ENCODE results near the gene ZNF292.

The ZNF292 gene

DNA sequence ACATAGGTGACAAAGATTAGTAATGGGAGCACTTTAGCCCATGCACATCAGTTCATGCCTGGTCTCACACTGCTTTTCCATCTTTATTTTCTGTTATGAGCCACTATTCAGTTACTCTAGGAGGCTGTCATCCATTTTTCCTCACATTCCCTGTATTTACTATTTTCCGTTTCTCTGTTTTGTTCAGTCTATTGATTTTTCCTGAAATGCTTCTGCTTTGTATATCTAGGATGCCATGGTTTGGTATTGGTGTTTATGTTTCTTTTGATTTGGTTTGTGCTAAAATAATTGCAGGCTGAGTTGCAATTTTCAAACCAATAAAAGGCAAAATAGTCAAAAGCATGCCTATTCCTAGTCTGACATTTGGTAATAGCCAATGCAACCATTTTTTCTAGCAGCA, 28.9 kb upstream of the ZNF292 start:
- no CpG with 5 or more reads among the region's 1 CpG for WGBS (ENCODE audit: extremely low coverage, insufficient coverage, insufficient read length)
- no peak for DNase-seq
- H3K79me1 ChIP-seq (ENCODE audit: low read length): no peaks in the 10 kb centered on the region
- no peak overlapping the region for H3K18ac ChIP-seq (ENCODE audit: low read length)
- no peak overlapping the region for H4K12ac ChIP-seq (ENCODE audit: low read depth, low read length)
- no peak overlapping the region for H3K4me2 ChIP-seq (ENCODE audit: low read length)
- H4K8ac ChIP-seq (ENCODE audit: low read depth, low read length): no peak overlapping the region
- H3K36me3 ChIP-seq (ENCODE audit: control insufficient read depth in 1 of 2, insufficient read depth in 2 of 2, low read length in 2 of 2): no peaks in the 10 kb centered on the region
- H3K4me1 ChIP-seq (ENCODE audit: control insufficient read depth in 1 of 2, insufficient read depth in 2 of 2, low read length in 2 of 2): no peaks in the 10 kb centered on the region
- H2AK5ac ChIP-seq (ENCODE audit: low read length): no peak overlapping the region
- H3K9ac ChIP-seq (ENCODE audit: low read length): no peak overlapping the region
- no peak overlapping the region for H3K27ac ChIP-seq (ENCODE audit: low read depth, low read length)
- no peak overlapping the region for H2AFZ ChIP-seq (ENCODE audit: insufficient read depth, low read length, poor library complexity)
- no peak overlapping the region for H3K23ac ChIP-seq (ENCODE audit: low read length)
- H2BK12ac ChIP-seq (ENCODE audit: low read length): no peak overlapping the region
- H3K4me3 ChIP-seq (ENCODE audit: low read depth, low read length): no peak overlapping the region
- no peak overlapping the region for H2BK5ac ChIP-seq (ENCODE audit: low read depth, low read length, poor library complexity)
- H3K27me3 ChIP-seq (ENCODE audit: insufficient read depth, low read length): no peaks in the 10 kb centered on the region
- H3K14ac ChIP-seq (ENCODE audit: low read length): no peak overlapping the region
- no peaks in the 10 kb centered on the region for H3K79me2 ChIP-seq (ENCODE audit: control insufficient read depth, insufficient read depth, low read length, poor library complexity)
- no peak overlapping the region for H2BK120ac ChIP-seq (ENCODE audit: insufficient read depth, low read length, poor library complexity)
- no peak overlapping the region for H3K4ac ChIP-seq (ENCODE audit: low read depth, low read length)
- no peak overlapping the region for H4K91ac ChIP-seq (ENCODE audit: low read depth, low read length)
- H3K9me3 ChIP-seq (ENCODE audit: insufficient read depth, low read depth, low read length): peaks cover 3% of the 10 kb centered on the region

DNA sequence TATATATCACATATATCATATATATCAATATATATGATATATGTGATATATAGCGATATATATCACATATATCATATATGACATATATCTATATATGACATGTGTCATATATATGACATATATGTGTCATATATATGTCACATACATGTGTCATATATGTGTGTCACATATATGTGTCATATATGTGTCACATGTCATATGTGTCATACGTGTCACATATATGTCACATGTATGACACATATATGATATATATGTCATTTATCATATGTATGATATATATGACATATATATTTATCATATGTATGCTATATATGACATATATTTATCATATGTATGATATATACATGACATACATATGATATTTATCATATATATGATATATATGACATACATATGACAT, 27.6 kb upstream of the ZNF292 start:
- no peak overlapping the region for H3K14ac ChIP-seq (ENCODE audit: low read length)

DNA sequence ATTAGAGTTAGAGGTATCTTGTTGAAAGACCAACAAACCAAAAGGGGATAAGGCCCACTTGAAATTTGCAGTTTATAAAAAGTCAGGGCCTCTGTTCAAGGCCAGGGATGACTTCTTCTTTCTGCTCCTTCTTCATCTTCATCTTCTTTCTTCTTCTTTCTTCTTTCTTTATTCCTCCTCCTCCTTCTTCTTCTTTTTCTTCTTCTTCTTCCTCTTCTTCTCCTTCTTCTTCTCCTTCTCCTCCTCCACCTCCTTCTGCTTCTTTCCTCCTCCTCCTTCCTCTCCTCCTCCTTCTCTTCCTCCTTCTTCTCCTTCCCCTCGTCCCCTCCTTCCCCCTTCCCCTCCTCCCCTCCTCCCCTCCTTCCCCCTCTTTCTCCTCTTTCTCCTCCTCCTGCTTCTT, 18.4 kb upstream of the ZNF292 start:
- H2BK120ac ChIP-seq (ENCODE audit: insufficient read depth, low read length, poor library complexity): no peak overlapping the region
- H3K79me2 ChIP-seq (ENCODE audit: control insufficient read depth, insufficient read depth, low read length, poor library complexity): no peaks in the 10 kb centered on the region
- H4K91ac ChIP-seq (ENCODE audit: low read depth, low read length): no peak overlapping the region
- no peak for DNase-seq
- H3K27me3 ChIP-seq (ENCODE audit: insufficient read depth, low read length): no peaks in the 10 kb centered on the region
- H4K12ac ChIP-seq (ENCODE audit: low read depth, low read length): no peak overlapping the region
- no peak overlapping the region for H3K23ac ChIP-seq (ENCODE audit: low read length)
- H2BK5ac ChIP-seq (ENCODE audit: low read depth, low read length, poor library complexity): no peak overlapping the region
- WGBS (ENCODE audit: extremely low coverage, insufficient coverage, insufficient read length): no CpG with 5 or more reads among the region's 1 CpG
- no peaks in the 10 kb centered on the region for H3K79me1 ChIP-seq (ENCODE audit: low read length)
- H3K18ac ChIP-seq (ENCODE audit: low read length): no peak overlapping the region
- H4K8ac ChIP-seq (ENCODE audit: low read depth, low read length): no peak overlapping the region
- no peak overlapping the region for H3K14ac ChIP-seq (ENCODE audit: low read length)
- no peak overlapping the region for H3K27ac ChIP-seq (ENCODE audit: low read depth, low read length)
- no peak overlapping the region for H3K9ac ChIP-seq (ENCODE audit: low read length)
- H3K36me3 ChIP-seq (ENCODE audit: control insufficient read depth in 1 of 2, insufficient read depth in 2 of 2, low read length in 2 of 2): no peaks in the 10 kb centered on the region
- no peak overlapping the region for H3K4me3 ChIP-seq (ENCODE audit: low read depth, low read length)
- no peak overlapping the region for H3K4ac ChIP-seq (ENCODE audit: low read depth, low read length)
- H3K4me2 ChIP-seq (ENCODE audit: low read length): no peak overlapping the region
- H3K4me1 ChIP-seq (ENCODE audit: control insufficient read depth in 1 of 2, insufficient read depth in 2 of 2, low read length in 2 of 2): no peaks in the 10 kb centered on the region
- H3K9me3 ChIP-seq (ENCODE audit: insufficient read depth, low read depth, low read length): peaks cover 8% of the 10 kb centered on the region
- H2AK5ac ChIP-seq (ENCODE audit: low read length): no peak overlapping the region
- no peak overlapping the region for H2AFZ ChIP-seq (ENCODE audit: insufficient read depth, low read length, poor library complexity)
- H2BK12ac ChIP-seq (ENCODE audit: low read length): no peak overlapping the region

More for the DNA sequence above, 27.6 kb upstream of the ZNF292 start:
- H2AFZ ChIP-seq (ENCODE audit: insufficient read depth, low read length, poor library complexity): no peak overlapping the region
- no peak for DNase-seq
- H3K4me1 ChIP-seq (ENCODE audit: control insufficient read depth in 1 of 2, insufficient read depth in 2 of 2, low read length in 2 of 2): no peaks in the 10 kb centered on the region
- no peaks in the 10 kb centered on the region for H3K36me3 ChIP-seq (ENCODE audit: control insufficient read depth in 1 of 2, insufficient read depth in 2 of 2, low read length in 2 of 2)
- no peak overlapping the region for H2BK5ac ChIP-seq (ENCODE audit: low read depth, low read length, poor library complexity)
- no peak overlapping the region for H3K27ac ChIP-seq (ENCODE audit: low read depth, low read length)
- H3K23ac ChIP-seq (ENCODE audit: low read length): no peak overlapping the region
- H3K79me1 ChIP-seq (ENCODE audit: low read length): no peaks in the 10 kb centered on the region
- no peaks in the 10 kb centered on the region for H3K27me3 ChIP-seq (ENCODE audit: insufficient read depth, low read length)
- H3K4me2 ChIP-seq (ENCODE audit: low read length): no peak overlapping the region
- H3K79me2 ChIP-seq (ENCODE audit: control insufficient read depth, insufficient read depth, low read length, poor library complexity): no peaks in the 10 kb centered on the region
- H3K18ac ChIP-seq (ENCODE audit: low read length): no peak overlapping the region
- WGBS (ENCODE audit: extremely low coverage, insufficient coverage, insufficient read length): no CpG with 5 or more reads among the region's 2 CpGs
- no peak overlapping the region for H2AK5ac ChIP-seq (ENCODE audit: low read length)
- H4K91ac ChIP-seq (ENCODE audit: low read depth, low read length): no peak overlapping the region
- no peak overlapping the region for H2BK120ac ChIP-seq (ENCODE audit: insufficient read depth, low read length, poor library complexity)
- H3K9ac ChIP-seq (ENCODE audit: low read length): no peak overlapping the region
- no peak overlapping the region for H4K8ac ChIP-seq (ENCODE audit: low read depth, low read length)
- H3K4me3 ChIP-seq (ENCODE audit: low read depth, low read length): no peak overlapping the region
- no peak overlapping the region for H4K12ac ChIP-seq (ENCODE audit: low read depth, low read length)
- no peaks in the 10 kb centered on the region for H3K9me3 ChIP-seq (ENCODE audit: insufficient read depth, low read depth, low read length)
- no peak overlapping the region for H3K4ac ChIP-seq (ENCODE audit: low read depth, low read length)
- no peak overlapping the region for H2BK12ac ChIP-seq (ENCODE audit: low read length)

GRCh38 chr6:87139236-87139635, 16.1 kb upstream of the ZNF292 start:
- Histone ChIP-seq H3K4ac (ENCODE audit: low read depth, low read length) (no peak overlapping the region), H2BK120ac (ENCODE audit: insufficient read depth, low read length, poor library complexity) (no peak overlapping the region), H3K4me2 (ENCODE audit: low read length) (no peak overlapping the region), H3K18ac (ENCODE audit: low read length) (no peak overlapping the region), H2AFZ (ENCODE audit: insufficient read depth, low read length, poor library complexity) (no peak overlapping the region), H3K14ac (ENCODE audit: low read length) (no peak overlapping the region), H3K4me1 (ENCODE audit: control insufficient read depth in 1 of 2, insufficient read depth in 2 of 2, low read length in 2 of 2) (no peaks in the 10 kb centered on the region), H3K9ac (ENCODE audit: low read length) (no peak overlapping the region), H2BK12ac (ENCODE audit: low read length) (no peak overlapping the region), H3K27me3 (ENCODE audit: insufficient read depth, low read length) (no peaks in the 10 kb centered on the region), H4K91ac (ENCODE audit: low read depth, low read length) (no peak overlapping the region), H3K4me3 (ENCODE audit: low read depth, low read length) (no peak overlapping the region), H4K8ac (ENCODE audit: low read depth, low read length) (no peak overlapping the region), H3K23ac (ENCODE audit: low read length) (no peak overlapping the region), H3K79me1 (ENCODE audit: low read length) (no peaks in the 10 kb centered on the region), H3K36me3 (ENCODE audit: control insufficient read depth in 1 of 2, insufficient read depth in 2 of 2, low read length in 2 of 2) (no peaks in the 10 kb centered on the region), H3K9me3 (ENCODE audit: insufficient read depth, low read depth, low read length) (peaks cover 7% of the 10 kb centered on the region), H4K12ac (ENCODE audit: low read depth, low read length) (no peak overlapping the region), H3K79me2 (ENCODE audit: control insufficient read depth, insufficient read depth, low read length, poor library complexity) (no peaks in the 10 kb centered on the region), H2BK5ac (ENCODE audit: low read depth, low read length, poor library complexity) (no peak overlapping the region), H2AK5ac (ENCODE audit: low read length) (no peak overlapping the region), H3K27ac (ENCODE audit: low read depth, low read length) (no peak overlapping the region)
- DNase-seq: peak; percentile 15 to 74
- no CpG with 5 or more reads among the region's 1 CpG for WGBS (ENCODE audit: extremely low coverage, insufficient coverage, insufficient read length)

All from trophoblast cell (in vitro differentiated cells and primary cell).